GM23338 (cell line): ENCODE measurements around the gene TRIP10. TPM values are rescaled to one million over a fixed set of nuclear protein-coding genes. Genes with fewer than 3 reads are reported as not detected.

Experiments
- ATAC-seq: fragments of 200-7000 bp; cut with Tn5 transposase; 3 replicates; pipeline ENCODE4 v1.9.1; 2020
- DNase-seq: peaks from one replicate; pipeline ENCODE4 v3.0.0-alpha.2; 2015; ENCODE audit warnings: low spot score
- H2AFZ ChIP-seq: fragments of 200-600 bp; sonication (generic); 2 replicates; pipeline ENCODE4 v1.8.0; 2016; ENCODE audit warnings: antibody characterized with exemption, mild to moderate bottlenecking, moderate library complexity
- H3F3A ChIP-seq: fragments of 200-600 bp; sonication (generic); replicated peaks from 2 replicates; pipeline ENCODE4 v1.8.0; 2017; ENCODE audit warnings: antibody characterized with exemption, mixed run types, low read depth
- H3K27ac ChIP-seq: fragments of 200-600 bp; sonication (generic); 2 replicates; pipeline ENCODE4 v1.6.1; 2016; ENCODE audit warnings: low read depth
- H3K27me3 ChIP-seq: fragments of 200-600 bp; sonication (generic); 2 replicates; pipeline ENCODE4 v1.8.0; 2016; ENCODE audit warnings: mild to moderate bottlenecking, mixed run types, moderate library complexity; ENCODE audit not compliant: insufficient read depth
- H3K36me3 ChIP-seq: fragments of 200-600 bp; sonication (generic); 2 replicates; pipeline ENCODE4 v1.8.0; 2016; ENCODE audit warnings: mild to moderate bottlenecking; ENCODE audit not compliant: insufficient read depth
- H3K4me1 ChIP-seq: fragments of 200-600 bp; sonication (generic); 2 replicates; pipeline ENCODE4 v1.8.0; 2016; ENCODE audit warnings: mild to moderate bottlenecking, moderate library complexity; ENCODE audit not compliant: insufficient read depth
- H3K4me2 ChIP-seq: fragments of 200-600 bp; sonication (generic); 2 replicates; pipeline ENCODE4 v1.7.1; 2017; ENCODE audit warnings: mixed run types
- H3K4me3 ChIP-seq: fragments of 200-600 bp; sonication (generic); 2 replicates; pipeline ENCODE4 v1.6.1; 2016; ENCODE audit warnings: mixed run types
- H3K79me2 ChIP-seq: fragments of 200-600 bp; sonication (generic); replicated peaks from 2 replicates; pipeline ENCODE4 v1.8.0; 2017; ENCODE audit warnings: mild to moderate bottlenecking; ENCODE audit not compliant: insufficient read depth
- H3K9me2 ChIP-seq: fragments of 200-600 bp; sonication (generic); 2 replicates; pipeline ENCODE4 v1.8.0; 2017; ENCODE audit not compliant: insufficient read depth
- H4K20me1 ChIP-seq: fragments of 200-600 bp; sonication (generic); replicated peaks from 2 replicates; pipeline ENCODE4 v1.8.0; 2017; ENCODE audit warnings: mild to moderate bottlenecking; ENCODE audit not compliant: insufficient read depth
- H3K27ac Mint-ChIP-seq: 2 replicates; pipeline ENCODE4 v1.8.0; 2020; ENCODE audit warnings: inconsistent platforms, mild to moderate bottlenecking, moderate library complexity, mixed read lengths
- H3K27me3 Mint-ChIP-seq: 3 replicates; pipeline ENCODE4 v1.8.0; 2022; ENCODE audit warnings: low read depth, mild to moderate bottlenecking, moderate library complexity, mixed read lengths, inconsistent platforms; ENCODE audit not compliant: insufficient read depth, poor library complexity
- H3K36me3 Mint-ChIP-seq: 3 replicates; pipeline ENCODE4 v1.8.0; 2021; ENCODE audit warnings: low read depth, mild to moderate bottlenecking, inconsistent platforms, moderate library complexity, mixed read lengths
- H3K4me1 Mint-ChIP-seq: 3 replicates; pipeline ENCODE4 v1.8.0; 2020; ENCODE audit warnings: mild to moderate bottlenecking, inconsistent platforms, mixed read lengths
- H3K4me3 Mint-ChIP-seq: 3 replicates; pipeline ENCODE4 v1.8.0; 2021; ENCODE audit warnings: moderate library complexity, mild to moderate bottlenecking, inconsistent platforms, mixed read lengths
- H3K9me3 Mint-ChIP-seq: 3 replicates; pipeline ENCODE4 v1.8.0; 2020; ENCODE audit warnings: moderate library complexity, mild to moderate bottlenecking, inconsistent platforms, mixed read lengths
- CREB1 ChIP-seq: fragments of 250-450 bp; sonication (Bioruptor Pico); IDR thresholded peaks from 2 replicates; pipeline ENCODE4 v1.5.0; 2020; ENCODE audit warnings: low read depth, mild to moderate bottlenecking, moderate library complexity
- CTCF ChIP-seq, 2 experiments: fragments of 200-600 bp in 1 of 2; sonication (generic) in 1 of 2; conservative IDR thresholded peaks; 2 replicates each; pipeline versions ENCODE4 v1.5.1 to v1.6.1; 2016 to 2017; ENCODE audit warnings: antibody characterized with exemption in 2 of 2, low read depth in 2 of 2, mild to moderate bottlenecking in 2 of 2, moderate library complexity in 1 of 2
- ETS1 ChIP-seq: IDR thresholded peaks from 2 replicates; pipeline ENCODE4 v1.6.1; 2016; ENCODE audit warnings: antibody characterized with exemption
- EZH2 ChIP-seq: fragments of 200-600 bp; sonication (generic); IDR thresholded peaks from one replicate; pipeline ENCODE4 v1.8.0; 2017; ENCODE audit warnings: antibody characterized with exemption, mild to moderate bottlenecking, low read depth; ENCODE audit not compliant: unreplicated experiment
- EZH2phosphoT487 ChIP-seq: fragments of 200-600 bp; sonication (generic); IDR thresholded peaks from one replicate; pipeline ENCODE4 v1.8.1; 2018; ENCODE audit warnings: antibody characterized with exemption; ENCODE audit not compliant: unreplicated experiment
- JUNB ChIP-seq: IDR thresholded peaks from one replicate; pipeline ENCODE4 v1.6.1; 2016; ENCODE audit warnings: antibody characterized with exemption; ENCODE audit not compliant: unreplicated experiment
- NANOG ChIP-seq: IDR thresholded peaks from 2 replicates; pipeline ENCODE4 v1.6.1; 2016; ENCODE audit warnings: antibody characterized with exemption, borderline replicate concordance
- POLR2AphosphoS5 ChIP-seq: IDR thresholded peaks from 2 replicates; pipeline ENCODE4 v1.6.1; 2016; ENCODE audit warnings: antibody characterized with exemption, low read depth
- STAT1 ChIP-seq: IDR thresholded peaks from one replicate; pipeline ENCODE4 v1.6.1; 2016; ENCODE audit warnings: antibody characterized with exemption; ENCODE audit not compliant: unreplicated experiment
- ZNF114 ChIP-seq: fragments of 250-450 bp; sonication (Bioruptor Pico); IDR thresholded peaks from 2 replicates; pipeline ENCODE4 v1.5.0; 2020; ENCODE audit warnings: mild to moderate bottlenecking, moderate library complexity
- ZNF331 ChIP-seq: fragments of 250-450 bp; sonication (Bioruptor Pico); IDR thresholded peaks from 2 replicates; pipeline ENCODE4 v1.5.0; 2020; ENCODE audit warnings: low read depth, mild to moderate bottlenecking, moderate library complexity
- ZNF462 ChIP-seq: fragments of 250-450 bp; sonication (Bioruptor Pico); IDR thresholded peaks from 2 replicates; pipeline ENCODE4 v1.5.0; 2020; ENCODE audit warnings: mild to moderate bottlenecking, moderate library complexity
- polyA plus RNA-seq: library from polyadenylated mRNA; unstranded; fragments of >200 nt; fragmentation: Nextera tagmentation; extraction: Ambion mirVana; gene quantifications from 2 replicates; pipeline ENCODE4 v1.2.1, GENCODE V29; 2016
- total RNA-seq: library from RNA; depleted of rRNA; stranded (reverse); fragments of >200 nt; shearing (Covaris generic); gene quantifications from 2 replicates; pipeline ENCODE4 v1.2.3, GENCODE V29; 2014
- TF ChIP-seq, protein P1 (sequence below): IDR thresholded peaks from one replicate; pipeline ENCODE4 v1.6.1; 2018; ENCODE audit warnings: antibody characterized with exemption; ENCODE audit not compliant: unreplicated experiment

Gene TRIP10
- total and polyA plus RNA-seq, 2 experiments from 2014 or later: 56.8 to 68.5 TPM

GRCh38 chr19:6797646-6798045 lies 58.2 kb downstream of the TRIP10 start:
- TF ChIP-seq, protein P1, sequence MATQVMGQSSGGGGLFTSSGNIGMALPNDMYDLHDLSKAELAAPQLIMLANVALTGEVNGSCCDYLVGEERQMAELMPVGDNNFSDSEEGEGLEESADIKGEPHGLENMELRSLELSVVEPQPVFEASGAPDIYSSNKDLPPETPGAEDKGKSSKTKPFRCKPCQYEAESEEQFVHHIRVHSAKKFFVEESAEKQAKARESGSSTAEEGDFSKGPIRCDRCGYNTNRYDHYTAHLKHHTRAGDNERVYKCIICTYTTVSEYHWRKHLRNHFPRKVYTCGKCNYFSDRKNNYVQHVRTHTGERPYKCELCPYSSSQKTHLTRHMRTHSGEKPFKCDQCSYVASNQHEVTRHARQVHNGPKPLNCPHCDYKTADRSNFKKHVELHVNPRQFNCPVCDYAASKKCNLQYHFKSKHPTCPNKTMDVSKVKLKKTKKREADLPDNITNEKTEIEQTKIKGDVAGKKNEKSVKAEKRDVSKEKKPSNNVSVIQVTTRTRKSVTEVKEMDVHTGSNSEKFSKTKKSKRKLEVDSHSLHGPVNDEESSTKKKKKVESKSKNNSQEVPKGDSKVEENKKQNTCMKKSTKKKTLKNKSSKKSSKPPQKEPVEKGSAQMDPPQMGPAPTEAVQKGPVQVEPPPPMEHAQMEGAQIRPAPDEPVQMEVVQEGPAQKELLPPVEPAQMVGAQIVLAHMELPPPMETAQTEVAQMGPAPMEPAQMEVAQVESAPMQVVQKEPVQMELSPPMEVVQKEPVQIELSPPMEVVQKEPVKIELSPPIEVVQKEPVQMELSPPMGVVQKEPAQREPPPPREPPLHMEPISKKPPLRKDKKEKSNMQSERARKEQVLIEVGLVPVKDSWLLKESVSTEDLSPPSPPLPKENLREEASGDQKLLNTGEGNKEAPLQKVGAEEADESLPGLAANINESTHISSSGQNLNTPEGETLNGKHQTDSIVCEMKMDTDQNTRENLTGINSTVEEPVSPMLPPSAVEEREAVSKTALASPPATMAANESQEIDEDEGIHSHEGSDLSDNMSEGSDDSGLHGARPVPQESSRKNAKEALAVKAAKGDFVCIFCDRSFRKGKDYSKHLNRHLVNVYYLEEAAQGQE: no peak
- no peak for TF ChIP-seq ETS1
- TF ChIP-seq NANOG: no peak
- no peak for TF ChIP-seq JUNB
- TF ChIP-seq CTCF (conservative IDR thresholded peaks at IDR 0.05; ENCODE audit: low read depth in 2 of 2): no peak
- TF ChIP-seq POLR2AphosphoS5: no peak
- TF ChIP-seq ZNF331 (CRISPR knock-in tag): no peak
- TF ChIP-seq EZH2: no peak
- TF ChIP-seq CREB1: no peak
- no peak for TF ChIP-seq ZNF114
- TF ChIP-seq ZNF462: no peak
- no peak for TF ChIP-seq STAT1
- no peak for TF ChIP-seq EZH2phosphoT487
- Histone ChIP-seq H3K4me2 (no peak overlapping the region), H4K20me1 (no peaks in the 10 kb centered on the region), H3K79me2 (no peaks in the 10 kb centered on the region), H3K4me1 (peaks cover 19% of the 10 kb centered on the region), H3K27me3 (no peaks in the 10 kb centered on the region), H3K9me2 (no peaks in the 10 kb centered on the region), H3K27ac (no peak overlapping the region), H2AFZ (no peak overlapping the region), H3K4me3 (no peak overlapping the region), H3F3A (no peaks in the 10 kb centered on the region; the same call in 1 of the 2 replicates), H3K36me3 (no peaks in the 10 kb centered on the region)
- no peaks in the 10 kb centered on the region for H3K4me1 Mint-ChIP-seq
- DNase-seq (no peak), ATAC-seq (no peak)
- no peak overlapping the region for H3K27ac Mint-ChIP-seq
- no peak overlapping the region for H3K4me3 Mint-ChIP-seq
- H3K9me3 Mint-ChIP-seq: peaks cover 93% of the 10 kb centered on the region
- H3K27me3 Mint-ChIP-seq: peaks cover 6% of the 10 kb centered on the region
- peaks cover 27% of the 10 kb centered on the region for H3K36me3 Mint-ChIP-seq
